H1 (cell line): ENCODE data around the gene AMN. TPM values are rescaled to one million over a fixed set of nuclear protein-coding genes. Genes with fewer than 3 reads are reported as not detected.

ENCODE experiments used
- CTCF ChIA-PET: fragments of 300-600 bp; sonication (Branson Sonifier 250); formaldehyde crosslinking; loops from one replicate; lab custom pipeline; 2021; ENCODE audit not compliant: partially characterized antibody; lab: Charles Lee
- POLR2A ChIA-PET: fragments of 300-600 bp; sonication (Branson Sonifier 250); formaldehyde crosslinking; loops from one replicate; lab custom pipeline; 2021; ENCODE audit warnings: inconsistent platforms; ENCODE audit not compliant: partially characterized antibody; lab: Charles Lee
- DNase-seq, 2 experiments: peaks; one replicate each; pipeline versions ENCODE4 v3.0.0 to v3.0.0-alpha.2; 2010 to 2022; ENCODE audit warnings: low spot score in 2 of 2, low read depth in 1 of 2, mixed read lengths in 1 of 2
- FAIRE-seq: peaks from 2 replicates; lab custom pipeline; 2011; peaks lifted over from hg19 to GRCh38; lab: Jason Lieb, UNC
- H2AFZ ChIP-seq: 2 replicates; pipeline ENCODE4 v1.8.1; 2012; ENCODE audit warnings: low read length, inconsistent platforms
- H2AK5ac ChIP-seq: 2 replicates; pipeline ENCODE4 v1.6.1; 2013; ENCODE audit warnings: low read depth, low read length
- H2BK120ac ChIP-seq: replicated peaks from 2 replicates; pipeline ENCODE3; 2013; ENCODE audit warnings: low read depth, low read length, inconsistent platforms
- H2BK12ac ChIP-seq: 2 replicates; pipeline ENCODE4 v1.6.1; 2013; ENCODE audit warnings: low read depth, low read length
- H2BK15ac ChIP-seq: 2 replicates; pipeline ENCODE4 v1.6.1; 2013; ENCODE audit warnings: low read length
- H2BK20ac ChIP-seq: 2 replicates; pipeline ENCODE4 v1.6.1; 2013; ENCODE audit warnings: low read length
- H2BK5ac ChIP-seq: 2 replicates; pipeline ENCODE4 v1.6.1; 2013; ENCODE audit warnings: low read depth, low read length
- H3K14ac ChIP-seq: 2 replicates; pipeline ENCODE4 v1.6.1; 2013; ENCODE audit warnings: inconsistent platforms; ENCODE audit not compliant: insufficient read length
- H3K18ac ChIP-seq: 2 replicates; pipeline ENCODE4 v1.6.1; 2013; ENCODE audit warnings: low read length; ENCODE audit errors: extremely low read depth
- H3K23ac ChIP-seq: 2 replicates; pipeline ENCODE4 v1.6.1; 2013; ENCODE audit warnings: inconsistent platforms; ENCODE audit not compliant: insufficient read length
- H3K23me2 ChIP-seq: 2 replicates; pipeline ENCODE4 v1.6.1; 2013; ENCODE audit warnings: low read depth, low read length
- H3K27ac ChIP-seq: 2 replicates; pipeline ENCODE4 v1.6.1; 2011; ENCODE audit warnings: low read depth, low read length, inconsistent platforms
- H3K27me3 ChIP-seq, 4 experiments: replicated peaks in 1 of 4; 1 replicate in 1 of 4; 2 replicates in 3 of 4; pipeline versions ENCODE4 v1.6.1 to v1.8.1; 2011 to 2013; ENCODE audit warnings: low read length in 3 of 4, mild to moderate bottlenecking in 3 of 4, inconsistent platforms in 2 of 4, mixed read lengths in 2 of 4, moderate library complexity in 1 of 4; ENCODE audit not compliant: control insufficient read depth in 3 of 4, insufficient read depth in 3 of 4; ENCODE audit errors: extremely low read depth in 1 of 4
- H3K36me3 ChIP-seq, 4 experiments: 2 replicates each; pipeline versions ENCODE4 v1.6.1 to v1.8.1; 2011 to 2013; ENCODE audit warnings: mild to moderate bottlenecking in 4 of 4, low read length in 3 of 4, moderate library complexity in 2 of 4, control low read depth in 1 of 4, inconsistent platforms in 1 of 4; ENCODE audit not compliant: insufficient read depth in 4 of 4, control insufficient read depth in 2 of 4
- H3K4ac ChIP-seq: replicated peaks from 2 replicates; pipeline ENCODE3; 2013; ENCODE audit warnings: low read length, low read depth, mixed read lengths, inconsistent platforms; ENCODE audit not compliant: insufficient read length
- H3K4me1 ChIP-seq, 4 experiments: replicated peaks in 1 of 4; 1 replicate in 1 of 4; 2 replicates in 3 of 4; pipeline versions ENCODE4 v1.6.1 to v1.8.1; 2011 to 2013; ENCODE audit warnings: low read length in 3 of 4, inconsistent platforms in 2 of 4, mixed read lengths in 1 of 4; ENCODE audit not compliant: insufficient read depth in 4 of 4, control insufficient read depth in 3 of 4
- H3K4me2 ChIP-seq, 2 experiments: 2 replicates each; pipeline versions ENCODE4 v1.6.1 to v1.8.1; 2011 to 2013; ENCODE audit warnings: low read depth in 2 of 2, low read length in 2 of 2, control low read depth in 1 of 2, inconsistent platforms in 1 of 2, mild to moderate bottlenecking in 1 of 2; ENCODE audit not compliant: insufficient read depth in 1 of 2
- H3K4me3 ChIP-seq, 4 experiments: fragments of 200-600, 300-600 bp in 1 of 4; sonication (generic), shearing (Covaris generic), sonication (Bioruptor Twin) in 1 of 4; 2 replicates each; pipeline versions ENCODE4 v1.5.1 to v1.8.1; 2011 to 2016; ENCODE audit warnings: low read length in 4 of 4, low read depth in 3 of 4, control low read depth in 2 of 4, inconsistent platforms in 2 of 4, mild to moderate bottlenecking in 2 of 4, mixed read lengths in 1 of 4, moderate library complexity in 1 of 4; ENCODE audit not compliant: insufficient read depth in 2 of 4; ENCODE audit errors: extremely low read depth in 1 of 4
- H3K56ac ChIP-seq: replicated peaks from 2 replicates; pipeline ENCODE3; 2013; ENCODE audit warnings: low read depth, mild to moderate bottlenecking, mixed read lengths, low read length, inconsistent platforms; ENCODE audit not compliant: insufficient read length
- H3K79me1 ChIP-seq: 2 replicates; pipeline ENCODE4 v1.6.1; 2013; ENCODE audit warnings: low read depth, low read length, control low read depth
- H3K79me2 ChIP-seq, 2 experiments: 2 replicates each; pipeline versions ENCODE4 v1.6.1 to v1.8.1; 2012 to 2013; ENCODE audit warnings: low read length in 2 of 2, mild to moderate bottlenecking in 2 of 2, inconsistent platforms in 1 of 2; ENCODE audit not compliant: insufficient read depth in 2 of 2, control insufficient read depth in 1 of 2
- H3K9ac ChIP-seq, 4 experiments: replicated peaks in 1 of 4; 1 replicate in 1 of 4; 2 replicates in 3 of 4; pipeline versions ENCODE4 v1.6.1 to v1.8.1; 2011 to 2013; ENCODE audit warnings: low read depth in 3 of 4, low read length in 3 of 4, control low read depth in 2 of 4, mild to moderate bottlenecking in 2 of 4, moderate library complexity in 2 of 4, inconsistent platforms in 1 of 4; ENCODE audit errors: extremely low read depth in 1 of 4
- H3K9me3 ChIP-seq, 2 experiments: 2 replicates each; pipeline versions ENCODE4 v1.6.1 to v1.8.1; 2012 to 2013; ENCODE audit warnings: mild to moderate bottlenecking in 2 of 2, moderate library complexity in 2 of 2, control low read depth in 1 of 2, inconsistent platforms in 1 of 2, low read depth in 1 of 2, low read length in 1 of 2, mixed read lengths in 1 of 2; ENCODE audit not compliant: insufficient read depth in 2 of 2
- H4K20me1 ChIP-seq, 2 experiments: replicated peaks in 1 of 2; 2 replicates each; pipeline versions ENCODE3 to v1.8.1; 2011 to 2013; ENCODE audit warnings: inconsistent platforms in 2 of 2, low read length in 2 of 2, mild to moderate bottlenecking in 1 of 2; ENCODE audit not compliant: insufficient read depth in 2 of 2, control insufficient read depth in 1 of 2
- H4K5ac ChIP-seq: 2 replicates; pipeline ENCODE4 v1.6.1; 2013; ENCODE audit warnings: low read length, low read depth, mixed read lengths, inconsistent platforms; ENCODE audit not compliant: insufficient read length
- H4K8ac ChIP-seq: 2 replicates; pipeline ENCODE4 v1.8.0; 2013; ENCODE audit warnings: mild to moderate bottlenecking, moderate library complexity, low read length, inconsistent platforms; ENCODE audit not compliant: insufficient read depth; ENCODE audit errors: extremely low read depth
- H4K91ac ChIP-seq: replicated peaks from 2 replicates; pipeline ENCODE3; 2013; ENCODE audit warnings: low read length, mixed read lengths, inconsistent platforms; ENCODE audit not compliant: insufficient read length
- BACH1 ChIP-seq: IDR thresholded peaks from 2 replicates; pipeline ENCODE4 v1.6.1; 2012; ENCODE audit warnings: low read length, improper control_type of control experiment
- CBX8 ChIP-seq: fragments of 300-800, 300-1000 bp; sonication (generic); IDR thresholded peaks from 2 replicates; pipeline ENCODE4 v1.7.1; 2016; ENCODE audit warnings: low read depth, low read length, borderline replicate concordance
- CREB1 ChIP-seq: IDR thresholded peaks from 2 replicates; pipeline ENCODE4 v1.6.1; 2012; ENCODE audit warnings: inconsistent platforms
- EP300 ChIP-seq, 2 experiments: IDR thresholded peaks; 1 replicate in 1 of 2; 2 replicates in 1 of 2; pipeline ENCODE4 v1.6.1; 2011 to 2012; ENCODE audit warnings: low read depth in 2 of 2, low read length in 2 of 2, mild to moderate bottlenecking in 2 of 2, borderline replicate concordance in 1 of 2, inconsistent platforms in 1 of 2, moderate library complexity in 1 of 2
- EZH2 ChIP-seq: fragments of 200-600 bp; sonication (generic); IDR thresholded peaks from 2 replicates; pipeline ENCODE4 v1.7.1; 2012; ENCODE audit warnings: low read depth, mild to moderate bottlenecking, moderate library complexity, low read length, inconsistent platforms; ENCODE audit not compliant: severe bottlenecking
- HDAC2 ChIP-seq, 2 experiments: fragments of 300-600 bp in 1 of 2; sonication (generic) in 1 of 2; IDR thresholded peaks; 2 replicates each; pipeline ENCODE4 v1.6.1; 2011 to 2012; ENCODE audit warnings: low read depth in 2 of 2, low read length in 2 of 2, mild to moderate bottlenecking in 2 of 2, moderate library complexity in 2 of 2, borderline replicate concordance in 1 of 2, inconsistent platforms in 1 of 2
- NANOG ChIP-seq: IDR thresholded peaks from 2 replicates; pipeline ENCODE4 v1.6.1; 2011; ENCODE audit warnings: low read length, low read depth, mild to moderate bottlenecking, inconsistent platforms; ENCODE audit not compliant: insufficient read depth, poor library complexity, severe bottlenecking
- NRF1 ChIP-seq: IDR thresholded peaks from 2 replicates; pipeline ENCODE4 v1.6.1; 2011; ENCODE audit warnings: mild to moderate bottlenecking, low read depth, low read length, improper control_type of control experiment
- RBBP5 ChIP-seq: IDR thresholded peaks from 2 replicates; pipeline ENCODE4 v1.7.1; 2012; ENCODE audit warnings: low read depth, mild to moderate bottlenecking, inconsistent platforms, low read length, moderate library complexity, borderline replicate concordance
- SIX5 ChIP-seq: IDR thresholded peaks from 2 replicates; pipeline ENCODE4 v1.6.1; 2011; ENCODE audit warnings: mild to moderate bottlenecking, low read depth, low read length
- SUZ12 ChIP-seq: fragments of 200-600 bp; sonication (generic); IDR thresholded peaks from 2 replicates; pipeline ENCODE4 v1.6.1; 2012; ENCODE audit warnings: mild to moderate bottlenecking, inconsistent platforms, low read length, moderate library complexity, mixed read lengths
- TEAD4 ChIP-seq: IDR thresholded peaks from 2 replicates; pipeline ENCODE4 v1.6.1; 2012; ENCODE audit warnings: low read depth, low read length, inconsistent platforms, mixed read lengths
- WGBS, 2 experiments: shearing (Covaris generic) in 1 of 2; methylation state at CpG; one replicate each; pipeline versions ENCODE4 v1.1.6 to v1.1.7; 2013 to 2015; ENCODE audit warnings: low lambda C conversion rate in 2 of 2, mixed read lengths in 2 of 2, inconsistent platforms in 1 of 2, low coverage in 1 of 2, missing lambda C conversion rate in 1 of 2; ENCODE audit not compliant: insufficient replicate concordance in 2 of 2, insufficient coverage in 1 of 2, insufficient read length in 1 of 2; ENCODE audit errors: extremely low coverage in 1 of 2, missing lambda C conversion rate in 1 of 2; 5-methylcytosine and 5-hydroxymethylcytosine counted together
- polyA plus RNA-seq, 7 experiments: library from polyadenylated mRNA; depleted of rRNA in 3 of 7; stranded (reverse) in 5 of 7; unstranded in 2 of 7; fragments of >200 nt in 5 of 7; fragments of 200-250 nt in 2 of 7; gene quantifications; 1 replicate in 5 of 7; 2 replicates in 1 of 7; 4 replicates in 1 of 7; pipeline versions ENCODE4 v1.2.1 to v1.2.3, GENCODE V29; 2011 to 2013; ENCODE audit warnings: missing spikeins in 2 of 7, mixed read lengths in 2 of 7
- total RNA-seq: library from RNA; stranded (reverse); fragmentation: NEBNext Ultra II Directional; extraction: Animal tissue kit (Norgen Biotek cat#: 25700); gene quantifications from 2 replicates; pipeline ENCODE4 v1.2.1, GENCODE V29; 2021

The AMN gene
- total and polyA plus RNA-seq, 2 of the 8 experiments (the other 6 are each of a cell fraction or from before 2014, with no cell fraction given): 0.77 to 1.5 TPM

DNA sequence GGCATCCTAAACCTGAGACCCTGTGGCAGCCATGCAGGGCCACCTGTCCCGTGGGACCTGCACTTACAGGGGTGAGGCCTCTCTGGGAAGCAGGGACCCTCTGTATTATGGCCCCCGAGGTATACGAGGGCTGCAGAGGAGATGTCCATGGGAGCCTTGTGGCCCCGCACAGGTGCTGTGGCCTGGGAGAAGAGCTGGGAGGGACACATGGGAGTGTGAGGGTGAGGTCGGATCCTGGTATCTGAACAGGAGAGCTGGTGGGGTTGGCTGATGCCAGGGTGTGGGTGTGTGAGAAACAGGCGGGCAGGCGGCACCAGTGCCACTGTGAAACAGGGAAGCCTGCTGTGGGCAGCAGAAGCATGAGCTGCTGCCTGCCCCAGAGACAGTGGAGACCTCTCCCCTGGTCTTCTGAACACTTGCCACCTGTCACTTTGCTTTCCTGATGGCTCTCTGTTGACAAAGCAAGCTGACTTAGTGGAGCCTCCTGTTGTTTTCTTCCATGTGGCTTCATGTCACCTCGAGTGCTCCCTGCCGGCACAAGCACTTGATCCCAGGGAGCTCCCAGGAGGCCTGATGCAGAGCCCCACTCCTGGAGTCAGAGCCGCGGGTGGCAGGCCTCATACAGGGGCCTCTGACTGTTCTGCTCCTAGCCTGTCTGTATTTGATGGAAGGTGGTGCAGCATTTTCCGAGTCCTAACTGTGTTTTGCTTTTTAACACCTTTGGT lies 19.8 kb upstream of the AMN start:
- Histone ChIP-seq H3K56ac (no peak overlapping the region), H3K36me3 (peaks cover 0 to 21% (median 9%) of the 10 kb centered on the region in 4 experiments; a peak in 4 of 8 replicates), H2BK5ac (no peak overlapping the region), H3K23ac (no peak overlapping the region), H2BK15ac (no peak overlapping the region), H4K8ac (no peak overlapping the region), H3K4me1 (no peaks in the 10 kb centered on the region), H4K91ac (no peak overlapping the region), H4K5ac (no peak overlapping the region), H2BK120ac (no peak overlapping the region), H2BK12ac (no peak overlapping the region), H3K9me3 (peaks cover 3 to 15% of the 10 kb centered on the region in 2 experiments; a peak in 2 of 4 replicates), H2BK20ac (no peak overlapping the region), H3K27me3 (no peaks in the 10 kb centered on the region), H3K79me2 (no peaks in the 10 kb centered on the region), H3K23me2 (no peaks in the 10 kb centered on the region), H3K4me2 (no peak overlapping the region), H2AFZ (no peak overlapping the region), H3K18ac (no peak overlapping the region), H3K9ac (no peak overlapping the region), H3K14ac (no peak overlapping the region), H3K27ac (no peak overlapping the region), H3K4me3 (no peak overlapping the region), H4K20me1 (peaks cover 2 to 3% of the 10 kb centered on the region in 2 experiments), H3K79me1 (no peaks in the 10 kb centered on the region), H2AK5ac (no peak overlapping the region), H3K4ac (no peak overlapping the region)
- DNase-seq (no peak), FAIRE-seq (no peak)
- POLR2A ChIA-PET: interaction anchor here (0.9 to 1.2 kb wide), 3 partner anchors 8 to 150 kb away, joined by 3 to 4 read pairs (median 4); no protein-coding TSS in a partner anchor
- WGBS, 2 experiments: 89% methylated on average over 11 of the region's 12 CpGs; no CpG with 5 or more reads in 1 of the 2 experiments
- CTCF ChIA-PET: interaction anchor here (0.6 to 1.5 kb wide), 7 partner anchors 12 to 208 kb away, joined by 3 to 6 read pairs (median 4); no protein-coding TSS in a partner anchor
- TF ChIP-seq EP300 (IDR thresholded peaks at IDR 0.05; ENCODE audit: borderline replicate concordance in 1 of 2, low read depth in 2 of 2, low read length in 2 of 2) (no peak), NRF1 (no peak), RBBP5 (no peak), SIX5 (no peak), CBX8 (no peak), SUZ12 (no peak), HDAC2 (IDR thresholded peaks at IDR 0.05; ENCODE audit: borderline replicate concordance in 1 of 2, low read depth in 2 of 2, low read length in 2 of 2) (no peak), CREB1 (no peak), TEAD4 (no peak), EZH2 (no peak), NANOG (no peak), BACH1 (no peak)
